Skeletal muscle cell (primary cell): ENCODE results near the gene RGS6.

ENCODE experiments used
- DNase-seq: peaks from one replicate; pipeline ENCODE4 v3.0.0-alpha.2; 2010; ENCODE audit warnings: low read depth
- H3K4me3 ChIP-seq: 2 replicates; pipeline ENCODE4 v1.5.1; 2011; ENCODE audit warnings: low read depth, mild to moderate bottlenecking, control low read depth, low read length, moderate library complexity

The RGS6 gene

DNA sequence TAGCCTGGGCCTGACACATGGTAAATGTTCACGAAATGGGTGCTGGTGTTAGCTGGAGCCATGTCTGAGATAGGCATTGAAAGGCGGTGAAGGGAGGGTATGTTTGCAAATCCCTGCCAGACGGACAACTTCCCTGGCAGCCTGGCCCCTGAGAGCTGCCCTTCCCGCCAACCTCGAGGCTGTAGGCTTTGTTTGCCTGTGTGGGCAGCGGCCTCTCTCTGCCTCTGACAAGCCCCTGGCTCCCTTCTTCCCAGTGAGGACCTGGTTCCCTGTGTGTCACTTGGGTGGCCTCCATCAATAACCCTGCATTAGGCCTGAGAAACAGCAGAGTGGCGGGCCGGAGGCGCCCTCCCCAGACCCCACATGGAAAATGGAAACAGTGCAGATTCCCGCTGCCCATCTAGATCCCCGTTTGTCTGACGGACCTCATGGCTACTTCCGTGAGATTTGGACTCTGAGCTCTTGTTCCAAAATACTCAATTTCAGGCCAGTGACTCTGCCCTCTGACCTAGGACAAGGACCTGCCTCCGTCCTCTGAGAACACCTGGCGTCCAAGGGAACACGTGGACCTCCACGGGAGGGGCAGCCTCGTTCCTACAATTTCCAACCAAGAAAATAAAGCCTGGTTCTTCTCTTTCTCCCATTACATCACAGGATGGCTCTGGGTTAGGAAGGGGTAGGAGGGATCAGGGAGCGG lies 636.2 kb downstream of the RGS6 start:
- no peak overlapping the region for H3K4me3 ChIP-seq
- no peak for DNase-seq

DNA sequence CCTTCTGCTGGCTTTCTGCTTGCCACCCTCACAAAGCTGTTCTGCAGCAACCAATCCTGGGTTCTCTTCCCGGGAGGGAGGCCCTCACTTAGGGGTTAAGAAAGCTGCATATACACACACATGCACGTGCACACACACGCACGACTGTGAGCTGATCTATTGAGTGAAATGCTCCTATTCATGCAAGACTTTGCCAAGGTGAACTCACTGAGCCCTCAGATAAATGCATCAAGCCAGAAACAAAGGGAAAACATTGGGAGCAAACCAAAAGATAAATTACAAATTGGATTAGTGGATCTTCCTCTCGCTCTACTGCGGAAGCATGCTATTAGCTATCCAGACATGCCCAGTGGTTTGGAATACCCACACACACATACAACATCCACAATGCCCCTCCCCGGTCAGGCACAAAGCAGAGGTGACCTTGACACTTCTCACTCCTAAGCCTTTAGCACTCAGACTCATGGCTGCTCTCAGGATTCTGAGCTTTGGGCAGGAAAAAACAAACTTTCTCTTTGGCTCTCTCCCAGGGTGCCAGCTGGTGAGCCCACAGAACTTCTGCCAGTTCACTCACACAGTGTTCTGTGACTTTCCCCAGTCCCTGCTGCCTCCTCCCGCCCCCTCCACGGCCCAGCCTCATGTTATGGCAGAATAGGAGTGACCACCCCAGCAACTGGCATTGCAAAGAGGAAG lies 641.6 kb downstream of the RGS6 start:
- no peak for DNase-seq
- no peak overlapping the region for H3K4me3 ChIP-seq

DNA sequence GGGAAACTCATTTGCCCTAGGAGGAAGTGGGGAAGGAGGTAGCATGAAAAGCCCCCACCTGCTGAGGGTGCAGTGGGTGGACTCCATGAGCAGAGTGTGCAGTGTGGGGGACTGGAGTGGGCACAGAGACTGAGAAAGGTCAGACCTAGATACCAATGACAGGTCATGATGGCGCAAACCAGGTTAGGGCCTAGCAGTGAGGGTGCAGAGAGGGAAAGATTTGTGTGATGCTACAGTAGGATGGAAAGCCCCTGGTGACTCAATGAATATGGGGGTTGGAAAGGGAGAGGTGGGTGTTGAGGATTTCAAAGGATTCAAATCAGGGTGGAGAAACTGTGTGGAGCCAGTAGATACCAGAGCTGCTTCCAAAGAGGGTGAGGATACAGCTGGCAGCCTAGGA lies 642.5 kb downstream of the RGS6 start:
- no peak for DNase-seq
- no peak overlapping the region for H3K4me3 ChIP-seq

DNA sequence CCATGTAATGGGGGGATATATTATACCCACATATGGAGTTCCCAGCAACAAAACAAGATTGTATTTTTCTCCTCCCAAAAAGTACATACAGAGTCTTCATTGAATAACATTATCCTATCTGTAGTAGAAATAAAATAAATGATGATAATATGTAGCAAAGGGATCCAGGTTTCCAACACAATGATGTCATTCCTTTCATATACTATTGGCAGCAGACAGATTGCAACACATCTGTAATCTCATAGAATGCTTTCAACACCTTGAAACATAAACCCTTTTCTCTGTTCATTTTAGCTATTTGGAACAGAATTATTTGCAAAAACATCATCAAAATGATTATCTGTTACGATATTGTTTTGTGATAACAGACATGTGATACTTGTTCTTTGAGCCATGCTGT lies 644.0 kb downstream of the RGS6 start:
- no peak for DNase-seq

DNA sequence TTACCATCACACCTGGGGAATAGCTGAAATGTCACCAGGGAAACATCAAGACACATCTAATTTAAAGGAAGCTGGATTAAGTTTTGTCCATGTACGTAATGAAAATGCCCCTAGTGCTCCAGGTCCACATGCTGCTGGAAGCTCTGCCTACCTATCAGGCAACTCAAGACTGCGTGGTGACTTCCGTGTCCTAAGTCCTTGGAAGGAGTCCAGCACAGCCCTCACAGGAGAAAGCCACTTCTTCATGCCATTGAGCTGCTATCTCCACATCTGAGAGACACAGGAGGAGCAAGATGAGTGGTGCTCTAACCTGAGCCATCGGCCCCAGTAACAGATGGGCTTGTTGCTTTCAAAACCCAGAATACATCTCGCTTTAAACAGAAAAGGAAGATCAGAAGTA lies 645.3 kb downstream of the RGS6 start:
- no peak for DNase-seq
- H3K4me3 ChIP-seq = no peak overlapping the region

More for the DNA sequence above, 644.0 kb downstream of the RGS6 start:
- H3K4me3 ChIP-seq = no peak overlapping the region

DNA sequence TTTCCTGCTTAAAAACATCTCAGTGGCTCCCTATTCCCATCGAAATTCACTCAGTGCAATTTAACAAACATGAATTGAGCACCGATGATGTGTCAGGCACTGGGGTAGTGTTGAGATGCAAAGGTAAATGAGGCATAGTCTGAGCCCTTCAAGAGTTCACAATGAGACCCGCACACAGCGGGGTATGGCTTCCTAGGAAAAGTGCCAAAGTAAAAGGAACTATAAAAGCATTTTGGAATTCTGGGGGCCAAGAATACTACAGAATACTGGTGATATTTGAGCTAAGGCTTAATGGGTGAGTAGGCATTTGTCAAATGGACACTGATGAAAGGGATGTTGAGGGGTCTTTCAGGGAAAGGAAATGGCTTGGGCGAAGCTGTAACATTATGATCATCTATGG lies 646.3 kb downstream of the RGS6 start:
- no peak for DNase-seq
- no peak overlapping the region for H3K4me3 ChIP-seq

DNA sequence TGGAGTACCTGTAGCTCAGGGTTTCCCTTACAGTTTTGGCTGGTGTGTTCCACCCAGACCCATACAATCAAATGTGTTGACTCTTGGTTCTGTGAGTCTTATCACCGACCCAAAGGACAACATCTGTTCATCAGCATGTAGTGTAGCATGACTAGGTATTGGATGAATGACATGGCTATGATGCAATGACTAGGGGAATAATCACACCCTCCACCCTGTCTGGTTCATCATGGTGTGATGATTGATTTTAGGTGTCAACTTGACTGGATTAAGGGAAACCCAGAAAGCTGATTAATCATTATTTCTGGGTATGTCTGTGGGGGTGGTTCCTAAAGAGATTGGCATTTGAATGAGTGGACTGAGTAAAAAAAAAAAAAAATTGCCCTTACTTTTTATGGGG lies 650.4 kb downstream of the RGS6 start:
- H3K4me3 ChIP-seq = no peak overlapping the region
- DNase-seq = no peak

DNA sequence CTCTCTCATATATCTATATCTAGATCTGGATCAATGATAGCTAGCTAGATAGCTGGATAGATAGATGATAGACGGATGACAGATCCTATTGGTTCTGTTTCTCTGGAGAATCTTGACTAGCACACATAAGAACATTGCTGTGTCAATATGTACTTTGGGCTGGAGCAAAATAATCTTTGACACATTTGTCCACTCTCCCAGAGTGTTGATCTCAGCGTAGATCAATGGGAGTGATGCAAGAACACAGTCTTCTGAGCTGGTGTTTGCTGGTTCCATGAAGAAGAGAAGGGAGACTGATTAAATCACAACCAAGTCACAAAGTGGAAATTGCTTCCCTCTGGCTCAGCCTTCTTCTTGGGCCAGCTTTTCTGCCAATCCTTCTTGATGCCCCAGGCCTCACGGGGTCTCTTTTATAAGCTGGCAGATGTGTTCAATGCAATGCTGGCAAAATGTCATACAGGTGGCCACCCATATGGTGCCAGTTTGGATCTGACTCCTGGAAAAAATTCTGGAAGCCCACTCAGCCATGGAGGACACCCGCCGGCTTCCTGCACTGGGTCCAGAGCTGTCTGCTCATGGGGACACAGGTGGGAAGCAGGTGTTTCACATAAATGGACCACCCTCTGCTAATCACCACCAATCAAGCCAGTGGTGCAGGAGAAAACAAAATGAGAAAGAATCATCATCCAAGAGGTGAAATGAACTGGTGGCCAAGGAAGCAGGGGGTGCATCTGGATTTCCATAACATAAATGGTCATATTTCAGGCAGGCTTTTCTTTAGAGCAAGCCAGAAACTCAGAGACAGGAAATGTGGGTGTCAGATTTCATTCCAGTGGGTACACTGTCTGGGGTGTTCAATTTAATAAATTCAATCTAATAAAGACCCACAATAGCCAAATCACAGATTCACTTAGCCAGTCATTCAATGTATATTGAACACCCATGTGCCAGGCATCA lies 651.4 kb downstream of the RGS6 start:
- DNase-seq = no peak
- no peak overlapping the region for H3K4me3 ChIP-seq

DNA sequence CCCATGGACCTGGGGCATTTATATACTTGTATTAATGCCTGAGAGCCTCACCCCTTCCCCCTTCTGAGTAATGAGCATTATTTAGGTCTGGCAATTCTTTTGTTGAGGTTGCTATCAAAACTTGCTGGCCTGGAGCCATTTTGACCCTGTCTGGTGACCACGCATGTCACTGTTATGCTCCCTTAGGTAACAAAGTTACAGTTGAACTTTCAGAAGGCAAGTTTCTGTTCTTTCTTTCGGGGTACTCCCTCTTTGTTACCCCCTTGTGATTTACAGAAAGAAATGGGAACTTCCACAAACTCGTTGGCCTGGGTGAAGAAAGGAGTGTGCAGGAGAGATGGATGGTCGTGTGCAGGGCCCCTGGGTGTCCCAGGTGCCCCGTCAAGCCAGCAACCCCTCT lies 656.3 kb downstream of the RGS6 start:
- H3K4me3 ChIP-seq = no peak overlapping the region
- no peak for DNase-seq

DNA sequence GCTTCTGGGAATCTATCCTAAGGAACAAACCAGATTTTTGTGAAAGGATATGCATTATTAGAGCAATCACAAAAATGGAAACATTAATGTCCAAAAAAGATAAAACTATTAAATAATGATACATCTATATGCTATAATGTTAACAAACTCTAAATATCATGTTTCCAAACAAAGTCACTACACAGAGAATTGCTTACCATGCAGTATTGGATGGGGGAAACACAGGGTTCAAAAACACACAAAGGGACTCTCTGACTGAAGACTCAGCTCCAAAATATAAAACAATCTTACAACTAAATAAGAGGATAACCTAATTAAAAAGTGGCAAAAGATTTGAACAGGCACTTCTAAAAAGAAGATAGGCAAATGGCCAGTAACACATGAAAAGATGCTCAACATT lies 657.4 kb downstream of the RGS6 start:
- no peak for DNase-seq
- H3K4me3 ChIP-seq = no peak overlapping the region

DNA sequence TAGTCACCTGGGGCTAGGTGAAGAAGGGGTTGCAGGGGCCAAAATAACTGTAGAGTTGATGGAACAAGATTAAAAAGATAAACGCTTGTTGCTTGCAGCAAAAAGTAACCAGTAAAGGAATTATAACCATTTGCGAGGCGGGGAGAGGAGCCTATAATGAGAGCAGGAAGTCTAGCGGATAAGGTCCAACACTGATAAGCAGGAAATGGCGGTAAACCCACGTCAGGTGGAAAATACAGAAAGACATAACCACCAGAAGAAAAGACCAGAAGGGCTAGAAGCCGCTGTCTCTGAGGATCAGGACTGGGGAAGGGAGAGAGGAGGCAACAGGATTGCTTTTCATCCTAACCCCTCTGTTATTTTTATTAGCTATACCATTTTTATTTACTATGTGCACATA lies 658.3 kb downstream of the RGS6 start:
- H3K4me3 ChIP-seq = no peak overlapping the region
- no peak for DNase-seq

DNA sequence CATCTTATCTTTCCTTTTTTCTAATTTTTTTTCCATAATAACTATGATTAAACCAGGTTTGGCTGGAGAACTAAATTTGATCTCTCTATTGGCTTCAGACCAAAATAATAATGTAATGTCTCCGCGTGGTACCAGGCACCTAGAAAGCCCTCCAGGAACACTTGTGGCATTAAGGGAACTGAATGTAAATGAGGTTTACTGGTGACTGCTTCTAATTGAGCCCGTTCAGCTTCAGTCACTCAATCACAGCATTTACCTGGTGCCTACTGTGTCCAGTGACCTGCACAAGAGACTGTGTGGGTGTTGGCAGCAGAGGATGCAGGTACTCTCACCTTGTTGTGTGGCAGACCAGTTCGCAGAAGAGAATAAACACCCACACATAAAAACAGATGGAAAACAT lies 659.2 kb downstream of the RGS6 start:
- DNase-seq = no peak

DNA sequence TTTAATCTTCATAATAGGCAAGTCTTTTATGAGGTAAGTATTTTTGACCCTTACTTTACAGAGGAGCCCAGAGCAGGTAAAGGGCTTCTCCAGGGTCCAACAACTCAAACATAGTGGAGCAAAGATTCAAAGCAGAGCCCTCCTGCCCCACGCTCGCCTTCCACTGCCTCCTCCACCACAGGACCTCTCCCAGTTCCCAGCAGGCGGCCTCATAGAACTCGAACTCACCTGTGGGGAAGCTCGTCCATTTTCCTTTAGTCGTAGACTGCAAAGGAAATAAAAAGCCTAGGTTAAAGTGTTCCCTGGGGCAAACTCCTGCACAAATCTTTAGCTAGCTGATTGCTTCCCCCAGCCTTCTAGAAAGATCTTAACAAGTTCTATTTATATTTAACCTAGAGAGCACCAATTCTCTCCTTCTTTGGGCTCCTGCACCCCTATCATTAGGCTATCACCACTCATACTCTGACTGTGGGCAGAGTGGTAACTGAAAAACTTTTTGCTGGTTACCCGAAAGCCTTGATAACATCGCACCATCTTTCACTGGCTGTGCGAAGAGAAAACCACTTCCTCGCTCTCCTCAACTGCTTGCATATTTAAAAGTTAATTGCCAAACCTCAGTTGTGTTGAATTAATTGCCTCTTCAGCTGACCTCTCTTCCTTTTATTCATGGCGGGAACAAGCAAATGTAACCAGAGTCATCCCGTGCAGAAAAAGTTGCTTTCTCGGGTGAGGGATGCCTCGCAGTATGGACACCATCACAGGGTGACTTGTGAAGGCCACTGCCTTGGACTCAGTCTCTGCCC lies 662.1 kb downstream of the RGS6 start:
- no peak overlapping the region for H3K4me3 ChIP-seq
- no peak for DNase-seq

More for the DNA sequence above, 659.2 kb downstream of the RGS6 start:
- no peak overlapping the region for H3K4me3 ChIP-seq

DNA sequence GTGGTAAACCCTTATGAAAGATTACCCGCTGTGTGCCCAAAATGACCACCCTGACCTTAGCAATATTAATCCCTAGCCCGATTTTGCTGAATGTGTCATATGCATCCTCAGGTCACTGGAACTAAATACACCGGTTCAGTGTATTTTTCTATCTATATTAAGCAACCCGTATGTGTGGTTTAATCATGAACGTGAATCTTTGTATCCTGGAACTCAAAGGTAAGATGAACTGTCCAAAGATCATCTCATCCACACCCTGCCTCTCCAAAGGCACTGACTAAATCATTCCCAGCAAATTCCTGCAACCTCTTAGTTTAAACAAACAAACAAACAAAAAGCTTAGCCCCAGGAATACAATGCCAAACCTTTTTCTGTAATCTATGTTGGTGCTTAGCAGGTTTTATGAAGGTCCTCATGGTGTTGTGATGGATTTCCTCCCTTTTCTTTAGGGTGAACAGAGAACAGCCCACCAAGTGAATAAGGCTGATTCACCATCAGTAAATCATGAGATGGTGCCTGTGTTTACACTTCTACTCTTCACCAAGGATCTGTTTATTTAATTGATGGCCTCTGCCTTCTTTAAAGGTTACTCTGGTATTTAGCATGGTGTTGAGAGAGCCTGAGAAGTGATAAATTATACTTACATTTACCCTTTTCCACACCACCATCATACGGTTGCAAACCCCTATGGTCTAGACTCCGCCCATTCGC lies 663.1 kb downstream of the RGS6 start:
- DNase-seq = no peak
- no peak overlapping the region for H3K4me3 ChIP-seq

DNA sequence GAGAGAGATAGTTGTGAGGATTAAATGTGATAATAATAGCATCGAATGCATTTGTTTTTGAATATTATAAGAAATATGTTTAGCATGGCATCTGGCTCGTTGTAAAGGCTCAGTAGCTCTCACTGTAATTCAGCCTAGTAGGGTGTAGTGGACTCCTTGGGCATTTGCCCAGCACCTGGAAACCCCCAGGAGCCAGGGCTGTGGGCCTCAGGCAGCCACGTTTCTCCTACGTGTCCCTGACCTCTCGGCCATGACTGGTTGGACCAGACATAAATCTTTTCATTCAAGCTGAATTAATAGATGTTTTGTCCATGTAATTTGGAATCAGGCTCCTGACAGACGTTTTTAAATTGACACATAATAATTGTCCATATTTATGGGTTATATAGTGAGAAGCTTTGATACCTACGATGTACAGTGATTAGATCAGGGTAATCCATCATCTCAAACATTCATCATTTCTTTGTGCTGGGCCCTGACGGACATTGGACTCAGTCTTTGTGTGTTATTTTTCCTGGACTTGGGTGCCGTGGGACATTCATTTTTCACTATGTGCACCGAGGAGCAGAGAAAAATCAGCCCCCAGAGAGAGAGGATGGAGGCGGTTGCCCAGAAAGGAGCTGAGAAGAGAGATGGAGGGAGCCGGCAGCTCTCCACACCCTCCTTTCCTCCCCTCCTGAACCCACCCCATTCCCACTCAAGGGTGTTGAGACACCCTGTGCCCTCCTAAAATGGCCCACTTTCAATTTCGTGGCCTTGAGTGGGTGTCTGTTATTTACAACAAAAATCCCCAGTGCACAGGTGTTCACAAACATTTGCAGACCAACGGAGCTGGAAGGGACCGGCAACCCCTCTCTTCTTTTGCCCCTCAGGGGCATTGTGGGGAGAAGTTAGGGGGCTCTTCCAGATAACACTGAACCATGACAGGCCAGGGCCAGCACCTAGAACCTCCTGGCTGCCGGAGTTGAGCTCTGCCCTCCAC lies 665.3 kb downstream of the RGS6 start:
- H3K4me3 ChIP-seq = no peak overlapping the region
- DNase-seq = no peak

DNA sequence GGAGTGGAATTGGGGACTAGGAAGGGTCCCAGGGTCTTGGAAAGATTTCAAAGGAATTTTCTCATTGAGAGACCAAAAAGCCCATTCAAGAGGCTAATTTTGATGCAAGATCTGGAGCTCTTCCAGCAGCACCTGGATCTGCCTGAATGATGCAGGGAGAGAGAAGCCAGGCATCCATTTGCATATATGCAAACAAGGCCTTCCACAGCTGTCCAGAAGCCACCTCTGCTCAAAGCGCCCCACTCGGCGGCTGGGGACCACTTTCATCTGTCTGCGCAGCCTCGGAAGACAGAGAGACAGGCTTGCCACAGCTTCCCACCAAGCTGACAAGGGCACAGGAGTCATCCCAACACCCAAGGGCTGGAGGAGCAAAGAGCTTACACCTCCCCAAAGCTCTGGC lies 666.1 kb downstream of the RGS6 start:
- H3K4me3 ChIP-seq = no peak overlapping the region
- DNase-seq = no peak

DNA sequence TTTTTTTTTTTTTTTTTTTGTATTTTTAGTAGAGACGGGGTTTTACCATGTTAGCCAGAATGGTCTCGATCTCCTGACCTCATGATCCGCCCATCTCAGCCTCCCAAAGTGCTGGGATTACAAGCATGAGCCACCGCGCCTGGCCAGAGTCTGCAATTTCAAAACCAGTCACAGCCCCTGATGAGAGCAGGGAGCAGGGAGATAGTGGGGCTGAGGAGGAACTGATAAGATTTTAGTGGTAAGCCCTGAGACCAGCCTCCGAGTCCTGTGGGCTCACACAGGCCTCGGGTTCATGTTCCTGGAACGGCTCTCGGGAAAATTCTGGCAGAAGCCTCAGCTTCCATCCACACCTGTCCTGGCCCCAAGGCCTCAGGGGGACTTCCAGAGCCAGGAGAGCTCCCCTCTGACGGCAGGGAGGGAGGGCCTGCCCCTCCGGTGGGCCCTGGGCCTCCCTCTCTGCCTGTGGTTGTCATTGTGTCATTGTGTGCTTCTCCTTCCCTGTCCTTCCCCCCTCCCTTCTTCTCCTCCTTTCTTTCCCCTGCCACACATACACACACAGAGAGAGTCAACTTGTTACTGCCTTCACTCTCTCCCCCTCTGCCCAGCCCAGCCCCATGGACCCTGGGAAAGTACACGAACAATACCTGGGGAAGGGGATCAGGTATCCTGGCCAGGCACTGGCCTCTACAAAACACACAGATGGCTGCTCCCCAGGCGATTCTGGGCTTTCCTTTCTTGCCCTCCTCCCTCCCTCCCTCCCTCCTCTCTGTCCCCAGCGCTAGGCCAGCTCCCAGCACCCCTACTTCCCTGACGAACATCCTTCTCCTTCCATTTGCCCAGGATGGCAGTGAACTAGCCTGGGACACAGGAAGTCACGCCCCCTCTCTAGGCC lies 667.6 kb downstream of the RGS6 start:
- no peak overlapping the region for H3K4me3 ChIP-seq
- no peak for DNase-seq
